Measurements from ENCODE around the gene GALE. TPM values are rescaled to one million over a fixed set of nuclear protein-coding genes. Genes with fewer than 3 reads are reported as not detected.

Gene GALE
- 22.0 TPM for total RNA-seq

GRCh38 chr1:23800400-23801337 is at the start of gene GALE:
GALE (minus strand) TSS chr1:23800754; CDS start chr1:23799007, 1,747 bp downstream.

GRCh38 chr1:23825076-23825761 is 24.7 kb upstream of the GALE start, which contains the start of gene HMGCL:
HMGCL (minus strand) TSS chr1:23825429; CDS start chr1:23825415, 14 bp downstream.

DNA sequence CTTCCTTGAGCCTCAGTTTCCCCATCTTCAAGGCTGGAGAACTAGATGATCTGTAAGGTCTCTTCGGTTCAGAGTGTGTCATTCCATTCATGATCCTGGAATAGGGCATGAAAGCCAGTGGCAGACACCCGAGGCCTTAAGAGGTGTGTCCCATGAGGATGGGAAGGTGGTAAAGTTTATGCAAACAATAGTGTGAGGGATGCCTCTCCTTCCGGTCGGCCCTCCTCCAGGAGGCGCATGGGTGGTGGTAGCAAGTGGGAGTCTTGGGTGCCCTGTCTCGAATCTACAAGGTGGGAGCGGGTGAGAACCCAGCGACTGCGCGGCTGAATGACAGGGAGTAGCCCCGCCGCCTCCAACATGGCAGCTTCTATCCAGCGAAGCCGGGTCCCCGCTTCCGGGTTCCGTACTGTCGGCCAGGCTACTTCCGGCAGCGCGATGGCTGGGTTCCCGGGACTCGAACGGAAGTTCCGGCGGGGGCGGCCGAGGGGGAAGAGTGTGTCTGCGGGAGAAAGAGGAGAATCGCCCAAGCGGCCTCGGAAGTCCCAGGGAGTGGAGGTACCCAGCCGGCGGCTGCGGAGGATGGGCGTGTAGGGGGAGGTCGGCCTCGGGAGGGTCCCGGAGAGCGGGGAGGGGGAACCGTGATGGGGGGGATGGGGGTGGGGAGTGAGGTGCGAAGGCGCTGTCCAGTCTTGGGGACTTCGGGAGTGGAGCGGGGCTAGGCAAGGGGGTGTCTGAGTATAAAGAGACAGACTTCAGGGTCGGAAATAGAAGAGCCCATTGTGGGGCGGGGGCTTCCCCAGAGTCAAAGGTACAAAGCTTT is 9.6 kb downstream of the GALE start, which contains the start of gene LYPLA2:
Gene LYPLA2 (plus strand): TSS at position 450 of the 820 bp plus-strand sequence. CDS start 1,538 bp downstream, outside the sequence.

DNA sequence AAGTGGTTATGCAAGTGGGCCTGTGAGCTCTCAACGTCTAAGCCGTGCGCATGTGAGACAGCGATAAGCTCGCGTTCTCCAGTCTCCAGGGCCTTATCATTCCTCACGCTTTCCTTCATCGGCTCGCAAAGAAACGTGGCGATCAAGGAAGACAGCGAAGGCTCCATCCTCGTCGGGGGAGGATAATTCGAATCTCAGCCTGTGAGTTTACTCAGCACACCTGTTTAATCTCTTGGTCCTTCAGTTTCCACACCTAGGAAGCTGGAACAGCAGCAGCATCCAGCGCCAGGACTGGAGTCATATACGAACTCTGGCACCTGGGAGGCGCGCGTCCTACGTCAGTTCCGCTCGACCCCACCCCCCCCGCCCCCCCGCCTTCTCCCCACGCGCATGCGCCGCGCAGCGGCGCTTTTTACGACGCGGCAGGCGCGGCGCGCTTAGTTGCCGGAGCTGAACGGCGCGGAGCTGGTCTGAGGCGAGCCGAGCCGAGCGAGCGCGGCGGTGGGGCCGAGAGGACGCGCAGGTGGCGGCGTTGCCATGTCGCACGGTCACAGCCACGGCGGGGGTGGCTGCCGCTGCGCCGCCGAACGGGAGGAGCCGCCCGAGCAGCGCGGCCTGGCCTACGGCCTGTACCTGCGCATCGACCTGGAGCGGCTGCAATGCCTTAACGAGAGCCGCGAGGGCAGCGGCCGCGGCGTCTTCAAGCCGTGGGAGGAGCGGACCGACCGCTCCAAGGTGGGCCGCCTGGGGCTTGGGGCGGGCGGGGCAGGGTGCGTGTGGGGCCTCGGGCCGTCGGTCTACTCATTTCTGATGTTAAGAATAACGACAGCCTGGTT is 22.4 kb downstream of the GALE start, which contains the start of gene PITHD1:
Gene PITHD1 (plus strand): TSS at position 440 of the 836 bp plus-strand sequence. CDS start 98 bp downstream, at position 538.

Other genes with a start within 250 kb of the GALE start
- gene ID3, start 241.3 kb downstream of the GALE start, total RNA-seq, result 558 TPM
- gene RPL11, start 108.9 kb downstream of the GALE start, total RNA-seq, result 893 TPM
- gene ELOA, start 57.3 kb downstream of the GALE start, total RNA-seq, result 19.7 TPM
- 48.1 TPM for gene PITHD1, start 22.3 kb downstream of the GALE start, total RNA-seq
- 55.3 TPM for gene LYPLA2, start 9.6 kb downstream of the GALE start, total RNA-seq
- gene HMGCL, start 24.7 kb upstream of the GALE start, total RNA-seq, result 49.5 TPM
- gene FUCA1, start 67.5 kb upstream of the GALE start, total RNA-seq, result 39.7 TPM
- 0.12 TPM for gene CNR2, start 112.6 kb upstream of the GALE start, total RNA-seq
- gene PNRC2, start 159.1 kb upstream of the GALE start, total RNA-seq, result 93.8 TPM
- gene SRSF10, start 179.6 kb upstream of the GALE start, total RNA-seq, result 111 TPM

Measured in metanephros (tissue), 1 donor.